Esophagus muscularis mucosa (tissue), 4 donors: Measurements from ENCODE around the gene GAB1. TPM values are rescaled to one million over a fixed set of nuclear protein-coding genes. Genes with fewer than 3 reads are reported as not detected.

ENCODE experiments used
- DNase-seq: peaks from one replicate; pipeline ENCODE4 v3.0.0-alpha.2; 2017; ENCODE audit errors: extremely low spot score
- H3K27ac ChIP-seq, 4 donors: fragments of 200-600 bp; sonication (generic); replicated peaks in 1 of 4; 1 replicate in 3 of 4; 2 replicates in 1 of 4; pipeline ENCODE4 v1.5.1; 2016 to 2019; ENCODE audit warnings: mild to moderate bottlenecking in 1 of 4
- H3K27me3 ChIP-seq, 4 donors: fragments of 200-600 bp; sonication (generic); one replicate each; pipeline versions ENCODE4 v1.5.1 to v1.6.0; 2016 to 2019
- H3K36me3 ChIP-seq, 4 donors: fragments of 200-600 bp; sonication (generic); one replicate each; pipeline ENCODE4 v1.5.1; 2016 to 2019
- H3K4me1 ChIP-seq, 4 donors: fragments of 200-600 bp; sonication (generic); one replicate each; pipeline ENCODE4 v1.5.1; 2016 to 2019
- H3K4me3 ChIP-seq, 4 donors: fragments of 200-600 bp; sonication (generic); 1 replicate in 2 of 4; 2 replicates in 2 of 4; pipeline ENCODE4 v1.5.1; 2016 to 2019; ENCODE audit warnings: mild to moderate bottlenecking in 4 of 4, moderate library complexity in 1 of 4
- H3K9me3 ChIP-seq, 4 donors: fragments of 200-600 bp; sonication (generic); 1 replicate in 3 of 4; 2 replicates in 1 of 4; pipeline ENCODE4 v1.5.1; 2016 to 2019
- CTCF ChIP-seq, 3 experiments: fragments of 200-600 bp in 2 of 3; fragments of 450-650 bp in 1 of 3; sonication (generic) in 2 of 3; IDR thresholded peaks; one replicate each; pipeline ENCODE4 v1.5.1; 2017 to 2019; ENCODE audit warnings: antibody characterized with exemption in 3 of 3, mild to moderate bottlenecking in 2 of 3, moderate library complexity in 1 of 3
- EP300 ChIP-seq: sonication (generic); formaldehyde crosslinking; IDR thresholded peaks from one replicate; pipeline ENCODE4 v1.6.1; 2017; ENCODE audit warnings: antibody characterized with exemption
- POLR2A ChIP-seq: fragments of 450-650 bp; IDR thresholded peaks from one replicate; pipeline ENCODE4 v1.6.1; 2017; ENCODE audit warnings: antibody characterized with exemption, moderate library complexity, mild to moderate bottlenecking, low read depth
- POLR2AphosphoS5 ChIP-seq, 2 donors: sonication (generic); formaldehyde crosslinking; IDR thresholded peaks; one replicate each; pipeline ENCODE4 v1.6.1; 2017; ENCODE audit warnings: antibody characterized with exemption in 2 of 2
- WGBS: methylation state at CpG from one replicate; pipeline ENCODE4 v1.1.5; 2018; 5-methylcytosine and 5-hydroxymethylcytosine counted together
- intact Hi-C: fragments of 100-400 bp; cut with DNase I; formaldehyde crosslinking; loops from one replicate; pipeline ENCODE4 v1.15.1; 2023
- total RNA-seq, 4 donors: library from RNA; depleted of rRNA; stranded (reverse); fragments of >200 nt; gene quantifications; one replicate each; pipeline versions ENCODE4 v1.1.0 to v1.2.1, GENCODE V29; 2016

The GAB1 gene
- total RNA-seq, 4 donors from 2014 or later: 73.5 to 117 (median 98.8) TPM

- Histone ChIP-seq H3K9me3 (no peaks in the 10 kb centered on the region), H3K27me3 (no peaks in the 10 kb centered on the region), H3K27ac (no peak overlapping the region), H3K36me3 (no peaks in the 10 kb centered on the region), H3K4me1 (peaks cover 0 to 10% (median 7%) of the 10 kb centered on the region in 4 donors), H3K4me3 (no peak overlapping the region)
- no peak for DNase-seq
- 97% methylated on average over 1 of the region's 1 CpG for WGBS
- TF ChIP-seq EP300 (no peak), POLR2A (no peak), POLR2AphosphoS5 (IDR thresholded peaks at IDR 0.05) (no peak), CTCF (IDR thresholded peaks at IDR 0.05) (no peak)
- intact Hi-C loops: no loop called here
Measured at GRCh38 chr4:143486314-143486713, 149.6 kb downstream of the GAB1 start.

- intact Hi-C loops: no loop called here
- TF ChIP-seq POLR2A (no peak), CTCF (IDR thresholded peaks at IDR 0.05) (no peak), EP300 (no peak), POLR2AphosphoS5 (IDR thresholded peaks at IDR 0.05) (no peak)
- Histone ChIP-seq H3K36me3 (no peaks in the 10 kb centered on the region), H3K27ac (no peak overlapping the region), H3K27me3 (no peaks in the 10 kb centered on the region), H3K4me3 (no peak overlapping the region), H3K4me1 (no peaks in the 10 kb centered on the region), H3K9me3 (no peaks in the 10 kb centered on the region)
- WGBS: 93% methylated on average over 2 of the region's 3 CpGs
- no peak for DNase-seq
Measured at GRCh38 chr4:143488687-143489086, 152.0 kb downstream of the GAB1 start.

- no peaks in the 10 kb centered on the region for H3K27me3 ChIP-seq
- H3K27ac ChIP-seq: no peak overlapping the region
- 82% methylated on average over 2 of the region's 2 CpGs for WGBS
- no peak for TF ChIP-seq POLR2A
- H3K4me1 ChIP-seq: no peaks in the 10 kb centered on the region
- no peak overlapping the region for H3K4me3 ChIP-seq
- H3K36me3 ChIP-seq: no peaks in the 10 kb centered on the region
- intact Hi-C loops: no loop called here
- no peaks in the 10 kb centered on the region for H3K9me3 ChIP-seq
- no peak for DNase-seq
Measured at GRCh38 chr4:143489106-143489505, 152.4 kb downstream of the GAB1 start.

GRCh38 chr4:143498021-143498420, 161.3 kb downstream of the GAB1 start:
- Histone ChIP-seq H3K4me3 (no peak overlapping the region), H3K36me3 (no peaks in the 10 kb centered on the region), H3K4me1 (no peaks in the 10 kb centered on the region), H3K9me3 (no peaks in the 10 kb centered on the region), H3K27me3 (no peaks in the 10 kb centered on the region), H3K27ac (no peak overlapping the region)
- TF ChIP-seq EP300 (no peak), POLR2AphosphoS5 (IDR thresholded peaks at IDR 0.05) (no peak), CTCF (IDR thresholded peaks at IDR 0.05) (no peak), POLR2A (no peak)
- DNase-seq: no peak
- intact Hi-C loops: no loop called here
- 84% methylated on average over 8 of the region's 8 CpGs for WGBS

- WGBS: 83% methylated on average over 1 of the region's 1 CpG
- no peak overlapping the region for H3K27ac ChIP-seq
- intact Hi-C loops: no loop called here
- no peaks in the 10 kb centered on the region for H3K9me3 ChIP-seq
- no peak overlapping the region for H3K4me3 ChIP-seq
- no peak for DNase-seq
- H3K27me3 ChIP-seq: no peaks in the 10 kb centered on the region
- no peak for TF ChIP-seq CTCF (IDR thresholded peaks at IDR 0.05)
- TF ChIP-seq EP300: no peak
- no peak for TF ChIP-seq POLR2A
- H3K4me1 ChIP-seq: no peaks in the 10 kb centered on the region
- H3K36me3 ChIP-seq: no peaks in the 10 kb centered on the region
Measured at GRCh38 chr4:143502231-143502630, 165.6 kb downstream of the GAB1 start.
